ENCODE data around the gene TAS1R3.
A peak's percentile ranks its signal among the peaks of the same experiment; 100 is the strongest.

Gene TAS1R3
- 0.49 to 3.0 (median 1.3) reads per million in 9 experiments for total RNA-seq

- DNase-seq: no peak
- ATAC-seq (replicated peaks): no peak
- peaks cover under 1 to 9% of the 10 kb centered on the region in 2 donors for H3K4me1 Mint-ChIP-seq (ENCODE audit: low read depth in 2 of 2)
- no peaks in the 10 kb centered on the region for H3K27me3 Mint-ChIP-seq
- H3K9me3 Mint-ChIP-seq: no peaks in the 10 kb centered on the region
- H3K27ac Mint-ChIP-seq: no peak within 1 kb of the TSS
- H3K4me3 Mint-ChIP-seq: no peak within 1 kb of the TSS
- peaks cover 16% of the 10 kb centered on the region for H3K36me3 Mint-ChIP-seq (ENCODE audit: insufficient read depth)
Measured at GRCh38 chr1:1331068-1331965, at the start of gene TAS1R3. TSS of gene TAS1R3 (plus strand) at chr1:1331280. CDS start at chr1:1331346, 66 bp downstream.

DNA sequence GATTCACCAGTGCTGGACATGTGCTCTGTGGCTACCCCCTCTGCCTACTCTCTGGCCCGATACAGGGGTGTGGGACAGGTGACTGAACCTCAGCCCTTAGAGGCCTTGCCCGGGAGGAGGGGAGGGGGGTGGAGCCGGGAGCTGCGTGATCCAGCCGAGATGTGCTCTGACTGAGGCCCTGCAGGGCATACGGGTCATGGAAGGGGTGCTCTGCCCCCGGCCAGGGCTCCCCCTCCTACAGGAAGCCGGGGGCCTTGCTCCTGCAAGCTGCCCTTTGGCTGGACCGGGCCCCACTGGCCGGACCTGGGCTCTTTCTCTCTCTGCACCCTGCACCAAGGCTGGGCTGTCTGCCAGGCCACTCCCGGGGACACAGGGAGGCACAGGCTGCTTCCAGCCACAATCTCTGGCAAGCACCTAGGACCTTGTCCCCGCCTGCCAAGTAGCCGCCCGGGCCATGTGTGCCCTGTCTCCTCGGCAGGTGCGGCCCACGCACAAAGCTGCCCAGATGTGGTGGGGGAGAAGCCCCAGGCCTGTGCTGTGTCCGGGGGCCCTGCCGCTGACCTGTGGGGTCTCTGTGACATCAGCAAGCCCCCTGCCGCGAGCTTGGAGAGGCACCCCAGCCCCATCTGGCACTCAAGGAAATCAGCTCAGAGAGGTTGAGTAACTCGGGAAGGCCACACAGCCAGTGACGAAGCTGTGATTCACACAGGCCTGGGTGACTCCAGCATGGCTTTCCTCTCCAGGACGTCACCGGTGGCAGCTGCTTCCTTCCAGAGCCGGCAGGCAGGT, 49.4 kb upstream of the TAS1R3 start:
- no peak for ATAC-seq (replicated peaks)
- no peaks in the 10 kb centered on the region for H3K36me3 Mint-ChIP-seq (ENCODE audit: insufficient read depth)

GRCh38 chr1:1282998-1283397, 48.1 kb upstream of the TAS1R3 start:
- ATAC-seq (replicated peaks): no peak
- H3K4me3 Mint-ChIP-seq: no peak overlapping the region
- peaks cover 0 to 3% of the 10 kb centered on the region in 2 donors for H3K4me1 Mint-ChIP-seq (ENCODE audit: low read depth in 2 of 2)

More for the DNA sequence above, 49.4 kb upstream of the TAS1R3 start:
- peaks cover 0 to 3% of the 10 kb centered on the region in 2 donors for H3K4me1 Mint-ChIP-seq (ENCODE audit: low read depth in 2 of 2)
- no peaks in the 10 kb centered on the region for H3K27me3 Mint-ChIP-seq
- no peak for DNase-seq
- no peak overlapping the region for H3K4me3 Mint-ChIP-seq
- H3K9me3 Mint-ChIP-seq: no peaks in the 10 kb centered on the region
- no peak overlapping the region for H3K27ac Mint-ChIP-seq

GRCh38 chr1:1283821-1284220, 47.3 kb upstream of the TAS1R3 start:
- peaks cover 0 to 3% of the 10 kb centered on the region in 2 donors for H3K4me1 Mint-ChIP-seq (ENCODE audit: low read depth in 2 of 2)
- DNase-seq (no peak), ATAC-seq (replicated peaks) (no peak)
- H3K27ac Mint-ChIP-seq: no peak overlapping the region
- H3K27me3 Mint-ChIP-seq: no peaks in the 10 kb centered on the region
- no peaks in the 10 kb centered on the region for H3K36me3 Mint-ChIP-seq (ENCODE audit: insufficient read depth)
- H3K4me3 Mint-ChIP-seq: no peak overlapping the region
- H3K9me3 Mint-ChIP-seq: no peaks in the 10 kb centered on the region

More at GRCh38 chr1:1282998-1283397, 48.1 kb upstream of the TAS1R3 start:
- H3K9me3 Mint-ChIP-seq: no peaks in the 10 kb centered on the region
- H3K36me3 Mint-ChIP-seq (ENCODE audit: insufficient read depth): no peaks in the 10 kb centered on the region
- no peaks in the 10 kb centered on the region for H3K27me3 Mint-ChIP-seq
- no peak for DNase-seq
- H3K27ac Mint-ChIP-seq: no peak overlapping the region

GRCh38 chr1:1284221-1285101, 46.6 kb upstream of the TAS1R3 start:
- Mint-ChIP-seq H3K4me1 (ENCODE audit: low read depth in 2 of 2) (peaks cover 0 to 3% of the 10 kb centered on the region in 2 donors), H3K36me3 (ENCODE audit: insufficient read depth) (no peaks in the 10 kb centered on the region), H3K9me3 (no peaks in the 10 kb centered on the region), H3K4me3 (no peak overlapping the region), H3K27me3 (no peaks in the 10 kb centered on the region), H3K27ac (no peak overlapping the region)
- DNase-seq (no peak), ATAC-seq (replicated peaks) (no peak)

GRCh38 chr1:1285102-1285571, 45.9 kb upstream of the TAS1R3 start:
- Mint-ChIP-seq H3K9me3 (no peaks in the 10 kb centered on the region), H3K36me3 (ENCODE audit: insufficient read depth) (no peaks in the 10 kb centered on the region), H3K4me1 (ENCODE audit: low read depth in 2 of 2) (peaks cover 0 to 4% of the 10 kb centered on the region in 2 donors), H3K27me3 (no peaks in the 10 kb centered on the region), H3K4me3 (no peak overlapping the region), H3K27ac (no peak overlapping the region)
- ATAC-seq (replicated peaks) (no peak), DNase-seq (no peak)

DNA sequence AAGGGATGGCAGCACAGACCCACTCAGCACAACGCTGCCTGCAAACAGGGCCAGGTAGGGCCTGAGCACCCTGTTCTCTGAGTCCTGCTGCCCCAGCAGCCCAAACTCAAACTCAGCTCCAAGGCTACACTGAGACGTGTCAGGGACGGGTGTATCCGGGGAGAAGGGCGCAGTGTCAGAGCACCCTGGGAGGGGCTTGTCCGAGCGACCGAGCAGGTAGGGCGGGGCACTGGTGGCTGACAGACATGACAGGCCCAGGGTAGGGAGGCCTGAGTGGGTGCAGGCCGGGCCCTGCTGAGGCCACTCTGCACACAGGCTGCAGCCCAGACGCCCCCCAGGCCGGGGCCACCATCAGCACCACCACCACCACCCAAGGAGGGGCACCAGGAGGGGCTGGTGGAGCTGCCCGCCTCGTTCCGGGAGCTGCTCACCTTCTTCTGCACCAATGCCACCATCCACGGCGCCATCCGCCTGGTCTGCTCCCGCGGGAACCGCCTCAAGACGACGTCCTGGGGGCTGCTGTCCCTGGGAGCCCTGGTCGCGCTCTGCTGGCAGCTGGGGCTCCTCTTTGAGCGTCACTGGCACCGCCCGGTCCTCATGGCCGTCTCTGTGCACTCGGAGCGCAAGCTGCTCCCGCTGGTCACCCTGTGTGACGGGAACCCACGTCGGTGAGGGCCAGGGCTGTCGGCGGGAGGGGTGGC, 45.3 kb upstream of the TAS1R3 start:
- H3K9me3 Mint-ChIP-seq: no peaks in the 10 kb centered on the region
- H3K27ac Mint-ChIP-seq: no peak overlapping the region
- no peak for DNase-seq
- no peak for ATAC-seq (replicated peaks)
- H3K27me3 Mint-ChIP-seq: no peaks in the 10 kb centered on the region
- no peaks in the 10 kb centered on the region for H3K36me3 Mint-ChIP-seq (ENCODE audit: insufficient read depth)
- peaks cover 0 to 8% of the 10 kb centered on the region in 2 donors for H3K4me1 Mint-ChIP-seq (ENCODE audit: low read depth in 2 of 2)
- H3K4me3 Mint-ChIP-seq: no peak overlapping the region

- Mint-ChIP-seq H3K27ac (no peak overlapping the region), H3K27me3 (no peaks in the 10 kb centered on the region), H3K9me3 (no peaks in the 10 kb centered on the region), H3K4me3 (no peak overlapping the region), H3K36me3 (ENCODE audit: insufficient read depth) (no peaks in the 10 kb centered on the region), H3K4me1 (ENCODE audit: low read depth in 2 of 2) (peaks cover 0 to 8% of the 10 kb centered on the region in 2 donors)
- ATAC-seq (replicated peaks) (no peak), DNase-seq (no peak)
Measured at GRCh38 chr1:1286313-1287261, 44.5 kb upstream of the TAS1R3 start.

GRCh38 chr1:1287288-1288110, 43.6 kb upstream of the TAS1R3 start:
- no peak overlapping the region for H3K27ac Mint-ChIP-seq
- H3K4me3 Mint-ChIP-seq: no peak overlapping the region
- no peak for ATAC-seq (replicated peaks)
- H3K27me3 Mint-ChIP-seq: no peaks in the 10 kb centered on the region
- H3K9me3 Mint-ChIP-seq: no peaks in the 10 kb centered on the region
- no peak for DNase-seq
- H3K36me3 Mint-ChIP-seq (ENCODE audit: insufficient read depth): peaks cover 1% of the 10 kb centered on the region
- H3K4me1 Mint-ChIP-seq (ENCODE audit: low read depth in 2 of 2): peaks cover 0 to 8% of the 10 kb centered on the region in 2 donors

- no peak overlapping the region for H3K4me3 Mint-ChIP-seq
- H3K4me1 Mint-ChIP-seq (ENCODE audit: low read depth in 2 of 2): peaks cover 0 to 5% of the 10 kb centered on the region in 2 donors
- no peak overlapping the region for H3K27ac Mint-ChIP-seq
- DNase-seq: peak; percentile 32 to 62 (median 58)
- peak; percentile 64 for ATAC-seq (replicated peaks)
- H3K9me3 Mint-ChIP-seq: no peaks in the 10 kb centered on the region
- peaks cover 4% of the 10 kb centered on the region for H3K36me3 Mint-ChIP-seq (ENCODE audit: insufficient read depth)
- no peaks in the 10 kb centered on the region for H3K27me3 Mint-ChIP-seq
Measured at GRCh38 chr1:1290238-1290731, 40.8 kb upstream of the TAS1R3 start.

GRCh38 chr1:1291023-1291528, 40.0 kb upstream of the TAS1R3 start:
- DNase-seq: no peak
- no peak overlapping the region for H3K4me3 Mint-ChIP-seq
- H3K27ac Mint-ChIP-seq: no peak overlapping the region
- no peak for ATAC-seq (replicated peaks)
- peaks cover 0 to 5% of the 10 kb centered on the region in 2 donors for H3K4me1 Mint-ChIP-seq (ENCODE audit: low read depth in 2 of 2)
- no peaks in the 10 kb centered on the region for H3K27me3 Mint-ChIP-seq
- H3K9me3 Mint-ChIP-seq: no peaks in the 10 kb centered on the region
- peaks cover 4% of the 10 kb centered on the region for H3K36me3 Mint-ChIP-seq (ENCODE audit: insufficient read depth)

All from effector memory CD8-positive, alpha-beta T cell (primary cell).